WTC11 (cell line): ENCODE data around the gene CD59. TPM values are rescaled to one million over a fixed set of nuclear protein-coding genes. Genes with fewer than 3 reads are reported as not detected.

ENCODE experiments used
- ATAC-seq: fragments of 200-7000 bp; cut with Tn5 transposase; 2 replicates; pipeline ENCODE4 v1.10.0; 2021; ENCODE audit warnings: mild to moderate bottlenecking, moderate library complexity
- CTCF ChIA-PET: fragments of 300-600 bp; sonication (Branson Sonifier 250); formaldehyde crosslinking; loops from one replicate; lab custom pipeline; 2021; ENCODE audit warnings: antibody characterized with exemption; lab: Charles Lee
- POLR2A ChIA-PET: fragments of 350-600 bp; sonication (Branson Sonifier 250); formaldehyde crosslinking; loops from one replicate; lab custom pipeline; 2021; ENCODE audit warnings: antibody characterized with exemption; lab: Charles Lee
- DNase-seq: peaks from one replicate; pipeline ENCODE4 v3.0.0; 2021; ENCODE audit warnings: low spot score
- H3K27ac Mint-ChIP-seq: 2 replicates; pipeline ENCODE4 v1.8.0; 2021; ENCODE audit warnings: mixed read lengths
- H3K27me3 Mint-ChIP-seq: 2 replicates; pipeline ENCODE4 v1.8.0; 2021; ENCODE audit warnings: low read depth, mild to moderate bottlenecking, moderate library complexity, mixed read lengths
- H3K36me3 Mint-ChIP-seq: 2 replicates; pipeline ENCODE4 v1.8.0; 2021; ENCODE audit warnings: mixed read lengths
- H3K4me1 Mint-ChIP-seq: 2 replicates; pipeline ENCODE4 v1.8.0; 2022; ENCODE audit warnings: mixed read lengths
- H3K4me3 Mint-ChIP-seq: 2 replicates; pipeline ENCODE4 v1.8.0; 2021; ENCODE audit warnings: mild to moderate bottlenecking, moderate library complexity, mixed read lengths
- H3K9me3 Mint-ChIP-seq: 2 replicates; pipeline ENCODE4 v1.8.0; 2021; ENCODE audit warnings: mixed read lengths
- EMX1 ChIP-seq: fragments of 250-450 bp; sonication (Bioruptor Pico); IDR thresholded peaks from 2 replicates; pipeline ENCODE4 v1.8.0; 2021; ENCODE audit warnings: mild to moderate bottlenecking
- FOXP4 ChIP-seq: sonication (generic); formaldehyde crosslinking; IDR thresholded peaks from 2 replicates; pipeline ENCODE4 v1.8.0; 2022; ENCODE audit warnings: mild to moderate bottlenecking, missing genetic modification reagents
- KAT7 ChIP-seq: sonication (generic); formaldehyde crosslinking; IDR thresholded peaks from 2 replicates; pipeline ENCODE4 v1.8.1; 2023; ENCODE audit warnings: missing genetic modification reagents, mild to moderate bottlenecking, borderline replicate concordance
- OVOL2 ChIP-seq: fragments of 250-450 bp; sonication (Bioruptor Pico); IDR thresholded peaks from 2 replicates; pipeline ENCODE4 v1.9.0; 2021; ENCODE audit warnings: mild to moderate bottlenecking, borderline replicate concordance
- PRDM15 ChIP-seq: sonication (generic); formaldehyde crosslinking; IDR thresholded peaks from 2 replicates; pipeline ENCODE4 v1.8.0; 2022; ENCODE audit warnings: missing genetic modification reagents
- RELA ChIP-seq: sonication (generic); formaldehyde crosslinking; IDR thresholded peaks from 2 replicates; pipeline ENCODE4 v1.8.1; 2022; ENCODE audit warnings: missing genetic modification reagents, mild to moderate bottlenecking, borderline replicate concordance
- ZMAT4 ChIP-seq: fragments of 250-450 bp; sonication (Bioruptor Pico); IDR thresholded peaks from 2 replicates; pipeline ENCODE4 v1.9.0; 2021; ENCODE audit warnings: mild to moderate bottlenecking
- ZNF532 ChIP-seq: fragments of 250-450 bp; sonication (Bioruptor Pico); IDR thresholded peaks from 2 replicates; pipeline ENCODE4 v1.9.0; 2021; ENCODE audit warnings: mild to moderate bottlenecking, borderline replicate concordance
- total RNA-seq: library from RNA; stranded (reverse); gene quantifications from 3 replicates; pipeline ENCODE4 v1.2.3, GENCODE V29; 2021
- TF ChIP-seq, protein P1 (sequence below): sonication (generic); formaldehyde crosslinking; IDR thresholded peaks from 2 replicates; pipeline ENCODE4 v1.8.1; 2023; ENCODE audit warnings: mild to moderate bottlenecking, missing genetic modification reagents, moderate library complexity
- TF ChIP-seq, protein P2 (sequence below): sonication (generic); formaldehyde crosslinking; IDR thresholded peaks from 2 replicates; pipeline ENCODE4 v1.8.1; 2023; ENCODE audit warnings: mild to moderate bottlenecking, missing genetic modification reagents
- TF ChIP-seq, protein P3 (sequence below): sonication (generic); formaldehyde crosslinking; IDR thresholded peaks from 2 replicates; pipeline ENCODE4 v1.8.0; 2023; ENCODE audit warnings: missing genetic modification reagents, mild to moderate bottlenecking, borderline replicate concordance

The CD59 gene
- total RNA-seq, 1 experiment from 2014 or later: 65.8 TPM

GRCh38 chr11:33672273-33672672 lies 64.0 kb downstream of the CD59 start (continued):
- TF ChIP-seq PRDM15: no peak

DNA sequence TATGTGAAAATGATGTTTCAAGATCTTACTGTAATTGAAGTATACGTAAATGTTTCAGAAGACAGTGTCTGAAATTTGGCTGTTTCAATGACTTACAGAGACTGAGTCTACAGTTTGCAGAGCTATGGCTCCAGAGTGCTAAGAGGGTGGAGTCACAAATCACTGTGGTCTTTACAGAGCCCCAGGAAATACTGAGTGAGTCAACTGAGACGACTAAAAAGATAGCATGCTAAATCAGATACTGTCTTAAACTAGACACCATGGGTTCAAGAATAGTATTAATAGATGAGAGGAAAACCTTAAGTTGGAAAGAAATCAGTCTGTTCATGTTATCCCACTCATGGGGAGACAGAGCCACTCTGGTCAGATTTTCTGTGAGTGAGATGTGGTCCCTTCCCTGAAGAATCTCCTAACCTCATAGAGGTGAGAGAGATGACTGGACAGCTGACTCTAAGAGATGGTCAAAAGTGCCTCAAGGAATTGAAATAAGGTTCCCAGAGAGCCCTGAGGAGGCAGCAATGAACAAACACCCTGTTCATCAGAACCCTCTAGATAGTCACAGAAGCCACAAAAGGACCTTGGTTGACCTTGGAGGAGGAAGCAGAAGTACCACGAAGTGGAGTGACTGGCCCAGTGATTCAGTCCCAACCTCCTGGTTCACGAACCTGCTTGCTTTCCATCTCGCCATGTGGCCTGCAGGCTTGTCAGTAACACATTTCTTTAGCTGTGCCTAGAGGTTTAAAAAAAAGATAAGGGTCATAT lies 65.8 kb downstream of the CD59 start:
- ATAC-seq: no peak
- POLR2A ChIA-PET: no interaction called here
- no peaks in the 10 kb centered on the region for H3K36me3 Mint-ChIP-seq
- peaks cover 45% of the 10 kb centered on the region for H3K4me1 Mint-ChIP-seq
- no peak overlapping the region for H3K4me3 Mint-ChIP-seq
- peaks cover 6% of the 10 kb centered on the region for H3K9me3 Mint-ChIP-seq
- H3K27ac Mint-ChIP-seq: no peak overlapping the region
- no peak for TF ChIP-seq FOXP4 (CRISPR knock-in tag)
- no peak for TF ChIP-seq ZMAT4 (CRISPR knock-in tag)
- TF ChIP-seq, protein P1, sequence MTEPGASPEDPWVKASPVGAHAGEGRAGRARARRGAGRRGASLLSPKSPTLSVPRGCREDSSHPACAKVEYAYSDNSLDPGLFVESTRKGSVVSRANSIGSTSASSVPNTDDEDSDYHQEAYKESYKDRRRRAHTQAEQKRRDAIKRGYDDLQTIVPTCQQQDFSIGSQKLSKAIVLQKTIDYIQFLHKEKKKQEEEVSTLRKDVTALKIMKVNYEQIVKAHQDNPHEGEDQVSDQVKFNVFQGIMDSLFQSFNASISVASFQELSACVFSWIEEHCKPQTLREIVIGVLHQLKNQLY (CRISPR knock-in tag): no peak
- TF ChIP-seq, protein P2, sequence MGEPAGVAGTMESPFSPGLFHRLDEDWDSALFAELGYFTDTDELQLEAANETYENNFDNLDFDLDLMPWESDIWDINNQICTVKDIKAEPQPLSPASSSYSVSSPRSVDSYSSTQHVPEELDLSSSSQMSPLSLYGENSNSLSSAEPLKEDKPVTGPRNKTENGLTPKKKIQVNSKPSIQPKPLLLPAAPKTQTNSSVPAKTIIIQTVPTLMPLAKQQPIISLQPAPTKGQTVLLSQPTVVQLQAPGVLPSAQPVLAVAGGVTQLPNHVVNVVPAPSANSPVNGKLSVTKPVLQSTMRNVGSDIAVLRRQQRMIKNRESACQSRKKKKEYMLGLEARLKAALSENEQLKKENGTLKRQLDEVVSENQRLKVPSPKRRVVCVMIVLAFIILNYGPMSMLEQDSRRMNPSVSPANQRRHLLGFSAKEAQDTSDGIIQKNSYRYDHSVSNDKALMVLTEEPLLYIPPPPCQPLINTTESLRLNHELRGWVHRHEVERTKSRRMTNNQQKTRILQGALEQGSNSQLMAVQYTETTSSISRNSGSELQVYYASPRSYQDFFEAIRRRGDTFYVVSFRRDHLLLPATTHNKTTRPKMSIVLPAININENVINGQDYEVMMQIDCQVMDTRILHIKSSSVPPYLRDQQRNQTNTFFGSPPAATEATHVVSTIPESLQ (CRISPR knock-in tag): no peak
- TF ChIP-seq KAT7: no peak
- no peak for TF ChIP-seq OVOL2
- no peak for TF ChIP-seq RELA (CRISPR knock-in tag)
- DNase-seq: no peak
- H3K27me3 Mint-ChIP-seq: no peaks in the 10 kb centered on the region
- CTCF ChIA-PET: no interaction called here

DNA sequence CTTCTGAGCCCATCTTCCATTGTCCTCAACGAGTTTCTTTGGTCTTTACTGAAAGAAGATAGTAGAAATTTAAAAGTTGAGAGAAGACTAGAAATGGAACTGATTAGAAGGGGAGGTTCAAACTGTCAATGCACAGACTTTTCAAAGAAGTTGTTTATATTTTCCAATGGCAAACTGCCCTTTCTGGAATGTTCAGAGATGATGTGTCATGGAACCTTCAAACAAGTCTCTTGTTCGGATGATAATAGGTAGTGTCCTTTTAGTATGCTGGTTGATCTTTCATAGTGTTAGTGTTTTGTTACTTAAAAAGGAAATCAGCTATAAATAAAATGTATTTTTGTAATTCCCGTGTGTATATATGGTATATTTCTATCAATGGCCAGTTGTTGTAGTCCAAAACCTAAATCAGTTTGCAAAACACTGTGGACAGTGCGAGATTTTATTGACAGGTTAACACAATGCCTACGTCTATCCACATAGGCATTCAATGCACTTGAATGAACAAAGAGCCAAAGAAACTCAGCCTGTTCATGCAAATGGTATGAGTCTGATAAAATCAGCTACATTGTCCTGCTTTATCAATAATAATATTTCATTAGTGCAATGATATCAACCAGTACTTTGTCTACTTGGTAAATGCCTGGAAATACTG lies 66.5 kb downstream of the CD59 start:
- no peaks in the 10 kb centered on the region for H3K27me3 Mint-ChIP-seq
- peaks cover 13% of the 10 kb centered on the region for H3K9me3 Mint-ChIP-seq
- no peak overlapping the region for H3K4me3 Mint-ChIP-seq
- H3K27ac Mint-ChIP-seq: no peak overlapping the region
- CTCF ChIA-PET: interaction anchor here (1.2 kb wide), 1 partner anchor 73 kb away, joined by 3 read pairs; no protein-coding TSS in a partner anchor
- DNase-seq (no peak), ATAC-seq (no peak)
- H3K36me3 Mint-ChIP-seq: peaks cover 5% of the 10 kb centered on the region
- H3K4me1 Mint-ChIP-seq: peaks cover 51% of the 10 kb centered on the region
- POLR2A ChIA-PET: no interaction called here
- TF ChIP-seq ZNF532 (CRISPR knock-in tag) (no peak), EMX1 (no peak)
- TF ChIP-seq, protein P3, sequence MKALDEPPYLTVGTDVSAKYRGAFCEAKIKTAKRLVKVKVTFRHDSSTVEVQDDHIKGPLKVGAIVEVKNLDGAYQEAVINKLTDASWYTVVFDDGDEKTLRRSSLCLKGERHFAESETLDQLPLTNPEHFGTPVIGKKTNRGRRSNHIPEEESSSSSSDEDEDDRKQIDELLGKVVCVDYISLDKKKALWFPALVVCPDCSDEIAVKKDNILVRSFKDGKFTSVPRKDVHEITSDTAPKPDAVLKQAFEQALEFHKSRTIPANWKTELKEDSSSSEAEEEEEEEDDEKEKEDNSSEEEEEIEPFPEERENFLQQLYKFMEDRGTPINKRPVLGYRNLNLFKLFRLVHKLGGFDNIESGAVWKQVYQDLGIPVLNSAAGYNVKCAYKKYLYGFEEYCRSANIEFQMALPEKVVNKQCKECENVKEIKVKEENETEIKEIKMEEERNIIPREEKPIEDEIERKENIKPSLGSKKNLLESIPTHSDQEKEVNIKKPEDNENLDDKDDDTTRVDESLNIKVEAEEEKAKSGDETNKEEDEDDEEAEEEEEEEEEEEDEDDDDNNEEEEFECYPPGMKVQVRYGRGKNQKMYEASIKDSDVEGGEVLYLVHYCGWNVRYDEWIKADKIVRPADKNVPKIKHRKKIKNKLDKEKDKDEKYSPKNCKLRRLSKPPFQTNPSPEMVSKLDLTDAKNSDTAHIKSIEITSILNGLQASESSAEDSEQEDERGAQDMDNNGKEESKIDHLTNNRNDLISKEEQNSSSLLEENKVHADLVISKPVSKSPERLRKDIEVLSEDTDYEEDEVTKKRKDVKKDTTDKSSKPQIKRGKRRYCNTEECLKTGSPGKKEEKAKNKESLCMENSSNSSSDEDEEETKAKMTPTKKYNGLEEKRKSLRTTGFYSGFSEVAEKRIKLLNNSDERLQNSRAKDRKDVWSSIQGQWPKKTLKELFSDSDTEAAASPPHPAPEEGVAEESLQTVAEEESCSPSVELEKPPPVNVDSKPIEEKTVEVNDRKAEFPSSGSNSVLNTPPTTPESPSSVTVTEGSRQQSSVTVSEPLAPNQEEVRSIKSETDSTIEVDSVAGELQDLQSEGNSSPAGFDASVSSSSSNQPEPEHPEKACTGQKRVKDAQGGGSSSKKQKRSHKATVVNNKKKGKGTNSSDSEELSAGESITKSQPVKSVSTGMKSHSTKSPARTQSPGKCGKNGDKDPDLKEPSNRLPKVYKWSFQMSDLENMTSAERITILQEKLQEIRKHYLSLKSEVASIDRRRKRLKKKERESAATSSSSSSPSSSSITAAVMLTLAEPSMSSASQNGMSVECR: no peak
